ENCODE data around the gene CAMK1D.
"Not testable (repeated sequence)": the region's sequence is repeated elsewhere in the genome, so short reads cannot be mapped to it uniquely, and the experiment has no call there.

CAMK1D gene

DNA sequence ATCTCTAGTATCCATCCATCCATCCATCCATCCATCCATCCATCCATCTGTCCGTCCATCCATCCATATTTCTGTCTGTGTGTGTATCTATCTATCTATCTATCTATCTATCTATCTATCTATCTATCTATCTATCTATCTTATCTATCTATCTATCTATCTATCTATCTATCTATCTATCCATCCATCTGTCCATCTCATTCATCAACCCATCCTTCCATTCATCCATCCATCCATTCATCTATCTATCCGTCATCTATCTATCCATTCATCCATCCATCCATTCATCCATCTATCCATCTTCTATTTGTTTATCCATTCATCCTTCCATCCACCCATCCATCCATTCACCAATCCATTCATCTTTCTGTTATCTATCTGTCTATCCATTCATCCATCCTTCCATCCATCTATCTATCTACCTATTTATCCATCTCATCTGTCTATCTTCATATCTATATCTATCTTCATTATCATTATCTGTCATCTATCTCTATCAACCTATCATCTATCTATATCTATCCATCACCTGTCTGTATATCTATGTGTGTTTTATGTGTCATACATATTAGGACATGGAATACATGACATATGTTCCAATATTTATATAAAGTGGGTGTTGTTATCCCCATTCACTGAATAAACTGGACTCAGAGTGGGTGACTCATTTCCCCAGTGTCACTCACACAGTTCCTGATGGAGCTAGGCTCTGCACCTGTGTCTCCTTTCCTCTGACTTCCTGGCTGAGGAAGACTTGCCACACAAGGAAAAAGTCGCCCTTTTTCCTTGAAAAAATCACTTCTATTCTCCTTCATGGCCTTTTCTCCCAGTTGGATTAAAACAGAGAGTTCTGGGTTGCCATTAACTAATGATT, 452.1 kb downstream of the CAMK1D start:
- DNase-seq, result no peak

DNA sequence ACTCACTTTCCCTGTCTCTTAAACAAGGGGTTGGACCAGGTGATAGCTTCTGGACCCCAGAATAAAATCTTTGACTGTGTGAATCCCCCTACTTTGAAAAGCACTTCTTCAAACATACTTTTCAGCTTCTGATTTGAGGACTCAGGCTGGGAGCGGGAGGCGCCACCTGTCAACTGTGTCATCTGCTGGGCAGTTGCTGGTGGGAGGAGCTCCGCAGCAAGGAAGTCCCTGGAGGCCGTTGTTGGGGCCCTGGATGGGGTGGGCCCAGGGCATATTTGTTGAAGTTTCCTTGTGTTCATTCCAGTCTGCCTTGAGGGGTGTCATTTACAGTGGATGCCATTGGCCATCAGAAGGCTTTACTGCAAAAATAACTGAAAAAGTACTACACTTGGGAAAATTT, 454.4 kb downstream of the CAMK1D start:
- DNase-seq, result no peak

DNA sequence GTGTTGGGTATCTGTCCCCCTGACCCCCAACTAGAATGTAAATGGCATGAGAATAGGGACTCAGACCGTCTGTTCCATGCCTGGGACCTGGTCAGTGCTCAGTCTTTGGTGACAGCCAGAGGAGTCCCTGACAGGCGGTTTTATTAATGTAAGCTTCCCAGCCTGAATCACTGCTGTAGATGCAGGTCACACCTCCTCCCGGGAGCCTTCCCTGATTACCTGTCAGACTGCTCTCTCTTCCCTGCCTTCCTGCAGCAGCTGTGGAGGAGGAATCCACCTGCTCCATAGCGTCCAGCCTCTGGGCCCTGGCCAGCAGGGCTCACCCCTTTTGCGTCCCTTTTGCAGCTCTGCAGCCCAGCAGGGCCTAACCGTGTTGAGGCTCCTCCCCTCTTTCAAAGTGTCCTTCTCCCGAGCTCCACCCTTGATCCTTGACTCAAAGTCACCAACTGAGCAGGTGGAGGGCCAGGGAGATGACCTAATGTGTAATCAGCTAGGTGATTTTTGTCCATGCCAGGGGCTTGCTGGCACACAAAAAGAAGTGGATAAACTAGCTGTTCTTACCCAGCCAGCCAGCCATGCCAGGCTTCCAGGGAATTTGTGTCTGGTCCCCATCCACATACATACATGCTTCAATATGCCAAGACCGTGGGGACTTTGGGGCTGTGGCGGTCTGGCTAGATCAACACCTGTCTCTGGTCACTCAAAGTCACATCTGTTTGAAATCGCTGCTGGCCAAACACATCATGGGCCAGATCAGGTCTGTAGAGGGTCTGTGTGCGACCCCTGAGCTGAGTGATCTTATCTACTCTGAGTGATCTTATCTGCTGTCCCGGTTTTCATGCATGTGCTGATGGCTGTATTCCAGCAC, 457.1 kb downstream of the CAMK1D start:
- no peak for DNase-seq

DNA sequence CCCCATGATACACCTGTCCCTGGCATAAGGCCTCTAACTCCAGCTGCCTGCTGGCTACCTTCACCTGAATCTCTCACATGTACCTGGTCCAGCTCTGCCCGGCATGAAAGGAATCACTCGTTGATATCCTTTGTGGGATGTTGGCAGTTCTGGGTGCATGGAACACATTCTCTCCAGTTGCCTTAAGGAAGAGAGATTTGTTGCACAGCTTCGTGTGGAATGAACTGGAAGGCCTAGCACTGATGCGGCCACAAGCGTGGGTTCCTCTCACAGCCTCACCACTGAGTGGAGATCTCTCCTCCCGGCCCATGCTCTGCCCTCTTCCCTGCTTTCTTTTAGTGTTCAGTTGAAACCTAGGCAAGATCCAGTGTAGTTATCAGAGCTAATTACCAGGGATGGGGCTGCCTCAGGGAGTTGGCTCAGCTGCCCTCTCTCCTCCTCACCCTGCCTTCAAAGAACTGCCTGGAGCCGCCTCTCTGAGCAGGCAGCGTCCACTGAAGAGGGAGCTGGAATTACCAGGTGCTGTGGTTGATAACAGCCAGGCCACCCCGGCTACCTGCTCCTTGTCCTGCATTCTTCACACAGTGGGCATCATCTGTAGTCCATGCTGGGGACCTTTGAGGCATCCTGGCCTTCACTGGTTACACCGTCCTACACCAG, 457.9 kb downstream of the CAMK1D start:
- no peak for DNase-seq

DNA sequence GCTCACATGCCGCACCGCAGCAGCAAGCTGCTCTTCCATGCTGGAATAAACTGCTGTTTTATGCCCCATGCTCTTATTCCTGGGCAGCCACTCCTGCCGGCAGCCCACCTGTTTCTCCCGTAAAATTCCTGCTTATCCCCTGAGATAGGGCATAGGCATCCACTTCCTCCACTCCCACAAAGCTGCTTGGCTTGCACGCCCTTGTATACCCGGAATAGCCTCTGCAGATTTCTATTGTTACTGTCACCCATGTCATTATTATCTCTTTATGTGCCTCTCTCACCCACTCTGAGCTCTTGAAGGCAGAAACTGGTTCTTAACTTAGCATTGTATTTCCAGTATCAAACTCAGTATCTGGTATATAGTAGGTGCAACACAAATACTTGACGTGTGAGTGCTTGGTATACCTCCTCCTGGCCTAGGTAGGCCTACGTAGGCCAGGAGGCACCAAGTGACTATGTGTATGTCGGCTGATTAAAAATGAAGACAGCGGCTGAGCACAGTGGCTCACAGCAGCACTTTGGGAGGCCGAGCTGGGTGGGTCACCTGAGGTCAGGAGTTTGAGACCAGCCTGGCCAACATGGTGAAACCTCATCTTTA, 458.8 kb downstream of the CAMK1D start:
- DNase-seq, result no peak

DNA sequence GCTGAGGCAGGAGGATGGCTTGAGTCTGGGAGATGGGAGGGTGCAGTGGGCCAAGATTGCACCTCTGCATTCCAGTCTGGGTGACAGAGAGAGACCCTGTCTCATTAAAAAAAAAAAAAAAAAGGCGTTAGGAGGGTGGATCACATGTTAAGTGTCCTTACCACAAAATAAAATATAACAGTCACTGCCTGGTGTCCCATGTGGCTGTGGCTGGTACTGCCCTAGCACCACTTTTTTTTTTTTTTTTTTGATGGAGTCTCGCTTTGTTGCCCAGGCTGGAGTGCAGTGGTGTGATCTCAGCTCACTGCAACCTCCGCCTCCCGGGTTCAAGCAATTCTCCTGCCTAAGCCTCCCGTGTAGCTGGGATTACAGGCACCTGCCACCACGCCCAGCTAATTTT, 460.7 kb downstream of the CAMK1D start:
- not testable (repeated sequence) for DNase-seq

DNA sequence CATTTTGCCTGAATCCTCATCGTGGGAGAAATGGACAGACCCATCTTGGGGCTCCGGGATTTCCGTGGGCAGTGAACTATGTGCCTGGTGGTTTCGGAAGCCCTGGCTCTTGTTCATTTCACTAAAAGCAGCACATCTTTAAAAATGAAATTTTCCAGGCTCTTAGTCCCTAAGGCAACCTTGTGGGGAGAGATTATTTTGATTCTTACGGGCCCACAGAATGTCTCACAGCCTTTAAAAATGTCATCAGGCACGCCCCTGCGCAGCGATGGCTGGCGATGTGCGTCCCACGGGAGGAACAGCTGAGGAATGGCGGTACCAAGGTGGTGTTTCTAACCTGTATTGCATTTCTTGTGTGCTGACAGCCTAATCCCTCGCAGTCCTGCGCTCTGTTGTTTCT, 462.5 kb downstream of the CAMK1D start:
- DNase-seq, result no peak

DNA sequence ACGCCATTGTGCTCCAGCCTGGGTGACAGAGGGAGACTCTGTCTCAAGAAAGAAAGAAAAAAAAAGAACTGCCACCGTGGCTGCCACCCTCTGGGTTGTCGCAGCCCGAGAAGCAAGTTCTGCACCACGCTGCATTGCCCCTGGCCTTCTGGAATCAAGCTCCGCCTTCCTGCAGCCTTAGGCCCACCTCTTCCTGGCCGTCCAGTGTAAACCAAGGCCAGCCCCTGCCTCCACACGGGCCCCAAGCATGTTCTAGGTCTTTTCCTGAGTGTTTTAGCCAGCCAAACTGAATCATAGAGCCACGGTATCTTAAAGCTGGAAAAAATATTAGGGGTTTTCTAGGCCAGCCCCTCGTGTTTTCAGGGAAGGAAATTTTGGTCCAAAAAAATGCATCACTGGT, 463.2 kb downstream of the CAMK1D start:
- no peak for DNase-seq

DNA sequence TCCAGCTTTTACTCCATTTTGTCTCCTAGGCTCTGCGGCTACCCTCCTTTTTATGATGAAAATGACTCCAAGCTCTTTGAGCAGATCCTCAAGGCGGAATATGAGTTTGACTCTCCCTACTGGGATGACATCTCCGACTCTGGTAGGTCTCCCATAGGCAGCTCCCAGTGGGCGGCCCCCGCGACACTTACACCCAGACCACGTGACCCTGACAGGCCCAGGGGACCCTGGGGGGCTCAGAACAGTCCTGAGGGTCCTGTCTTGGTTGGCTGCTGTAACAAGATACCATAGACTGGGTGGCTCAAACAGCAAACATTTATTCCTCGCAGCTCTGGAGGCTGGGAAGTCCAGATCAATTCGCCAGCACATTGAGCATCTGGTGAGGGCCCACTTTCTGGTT, 464.8 kb downstream of the CAMK1D start:
- DNase-seq, result no peak

DNA sequence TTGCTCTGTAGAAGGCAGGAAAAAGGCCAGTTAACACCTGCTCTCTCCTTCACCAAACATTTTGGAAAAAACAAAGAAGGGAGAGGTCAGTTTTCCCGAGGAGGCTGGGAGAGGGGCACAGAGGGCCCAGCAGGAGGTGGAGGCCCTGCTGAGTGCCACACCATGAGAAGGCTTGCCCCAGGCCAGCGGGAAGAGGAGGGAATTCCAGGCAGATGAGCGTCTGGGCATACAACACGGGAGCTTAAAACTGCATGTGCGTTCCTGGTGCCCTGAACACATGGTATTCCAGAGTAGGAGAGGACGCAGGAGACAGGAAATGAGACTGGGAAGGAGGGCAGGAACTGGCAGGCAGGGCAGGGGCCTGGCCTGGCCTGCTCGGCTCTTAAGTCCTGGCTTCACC, 469.7 kb downstream of the CAMK1D start:
- no peak for DNase-seq

DNA sequence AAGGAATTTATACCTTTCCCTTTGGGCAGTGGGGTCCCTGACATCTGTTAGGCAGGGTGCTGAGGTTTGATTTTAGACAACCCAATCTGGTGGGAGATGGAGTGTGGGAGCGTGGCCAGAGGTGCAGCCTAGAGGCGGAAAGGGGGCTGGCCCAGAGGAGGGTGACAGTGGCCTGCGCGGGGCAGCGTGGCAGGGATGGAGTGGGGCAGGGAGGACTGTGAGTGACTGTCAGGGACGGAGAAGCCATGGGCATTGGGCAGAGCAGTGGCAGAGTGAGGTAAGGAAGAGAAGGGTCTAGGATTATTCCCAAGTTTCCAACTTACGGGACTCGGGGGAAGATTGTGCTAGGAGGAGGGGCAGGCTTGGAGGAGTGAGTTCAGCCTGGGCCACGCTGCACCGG, 470.3 kb downstream of the CAMK1D start:
- no peak for DNase-seq

DNA sequence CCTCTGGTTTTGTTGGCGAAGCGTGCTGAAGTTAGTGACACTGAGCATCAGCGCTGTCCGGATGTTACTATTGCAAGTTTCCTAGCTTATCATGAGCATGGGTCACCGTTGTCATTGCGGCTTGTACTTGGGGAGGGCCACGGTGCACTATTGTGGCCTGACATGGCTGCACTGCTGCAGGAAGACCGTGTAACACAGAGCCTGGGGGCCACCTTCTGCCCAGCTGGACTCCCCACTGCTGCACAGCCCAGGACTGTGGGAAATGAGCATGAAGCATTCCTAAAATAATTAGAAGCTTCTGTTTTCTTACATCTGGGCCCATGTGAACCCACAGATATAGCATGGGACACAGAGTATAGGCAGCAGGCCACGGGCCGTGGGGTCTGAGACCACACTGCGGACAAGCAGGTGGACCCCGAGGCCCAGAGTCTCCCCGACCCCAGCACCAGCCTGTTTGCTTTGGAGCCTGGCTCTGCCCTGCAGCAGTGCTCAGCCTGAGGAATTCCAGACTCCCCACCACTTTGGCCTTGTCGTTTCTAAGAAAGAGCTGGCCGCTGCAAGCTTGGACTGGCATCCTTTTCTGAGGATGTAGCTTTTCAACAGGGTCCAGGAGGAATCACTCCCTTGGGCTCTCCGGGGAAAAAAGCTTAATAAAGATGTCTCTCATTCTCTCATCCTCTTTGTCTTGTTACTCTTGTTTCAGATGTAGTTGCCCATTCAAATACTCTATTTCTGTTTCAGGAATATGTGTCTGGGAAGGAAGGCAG, 473.0 kb downstream of the CAMK1D start:
- DNase-seq, result no peak

DNA sequence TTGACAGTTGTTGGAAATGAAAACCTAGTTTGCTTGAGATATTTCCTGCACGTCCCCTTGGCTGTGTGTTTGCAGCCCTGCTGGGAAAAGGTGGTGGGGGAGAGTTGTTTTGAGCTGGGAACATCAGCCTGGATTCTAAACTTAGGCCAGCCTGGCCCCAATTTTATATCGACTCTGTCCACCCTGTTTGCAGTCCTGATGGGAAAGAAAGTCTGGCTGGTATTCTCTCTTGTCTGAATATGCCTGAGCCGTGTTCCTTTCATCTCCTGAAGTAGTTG, 473.5 kb downstream of the CAMK1D start:
- no peak for DNase-seq

DNA sequence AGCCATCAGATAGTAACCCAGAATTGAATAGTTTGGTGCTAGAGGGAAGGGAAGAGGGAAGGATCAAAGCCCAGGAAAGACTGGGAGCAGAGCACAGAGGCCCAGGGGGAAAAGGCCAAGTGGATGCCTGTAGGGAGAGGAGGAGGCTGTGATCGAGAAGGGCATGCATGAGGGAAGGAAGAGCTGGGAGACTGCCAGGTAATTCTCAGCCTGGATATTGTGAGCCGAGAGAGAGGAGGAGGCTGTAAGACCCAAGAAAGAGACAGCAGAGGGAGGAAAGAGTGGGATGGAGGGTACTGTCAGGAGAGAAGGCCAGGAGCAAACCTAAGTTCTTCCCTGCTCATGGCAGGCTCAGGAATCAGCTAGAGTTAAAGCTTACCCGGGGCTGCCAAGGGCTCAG, 474.0 kb downstream of the CAMK1D start:
- DNase-seq, result no peak

DNA sequence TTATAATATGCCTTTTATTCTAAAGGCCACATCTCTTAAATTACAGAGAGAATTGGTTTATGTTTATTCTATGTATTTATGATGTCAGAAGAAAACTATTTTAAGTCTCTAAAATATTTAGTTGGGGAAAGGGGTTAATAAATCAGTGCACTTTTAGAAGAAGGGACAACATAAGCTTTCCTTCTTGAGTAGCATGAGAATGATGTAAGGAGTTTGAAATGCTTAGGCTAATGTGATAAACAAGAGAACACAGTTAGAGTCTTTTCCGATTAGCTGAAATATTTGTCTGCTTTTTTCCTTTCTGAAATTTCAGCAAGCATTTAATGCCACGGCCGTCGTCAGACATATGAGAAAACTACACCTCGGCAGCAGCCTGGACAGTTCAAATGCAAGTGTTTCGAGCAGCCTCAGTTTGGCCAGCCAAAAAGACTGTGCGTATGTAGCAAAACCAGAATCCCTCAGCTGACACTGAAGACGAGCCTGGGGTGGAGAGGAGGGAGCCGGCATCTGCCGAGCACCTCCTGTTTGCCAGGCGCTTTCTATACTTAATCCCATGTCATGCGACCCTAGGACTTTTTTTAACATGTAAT, 476.0 kb downstream of the CAMK1D start:
- DNase-seq, result no peak

DNA sequence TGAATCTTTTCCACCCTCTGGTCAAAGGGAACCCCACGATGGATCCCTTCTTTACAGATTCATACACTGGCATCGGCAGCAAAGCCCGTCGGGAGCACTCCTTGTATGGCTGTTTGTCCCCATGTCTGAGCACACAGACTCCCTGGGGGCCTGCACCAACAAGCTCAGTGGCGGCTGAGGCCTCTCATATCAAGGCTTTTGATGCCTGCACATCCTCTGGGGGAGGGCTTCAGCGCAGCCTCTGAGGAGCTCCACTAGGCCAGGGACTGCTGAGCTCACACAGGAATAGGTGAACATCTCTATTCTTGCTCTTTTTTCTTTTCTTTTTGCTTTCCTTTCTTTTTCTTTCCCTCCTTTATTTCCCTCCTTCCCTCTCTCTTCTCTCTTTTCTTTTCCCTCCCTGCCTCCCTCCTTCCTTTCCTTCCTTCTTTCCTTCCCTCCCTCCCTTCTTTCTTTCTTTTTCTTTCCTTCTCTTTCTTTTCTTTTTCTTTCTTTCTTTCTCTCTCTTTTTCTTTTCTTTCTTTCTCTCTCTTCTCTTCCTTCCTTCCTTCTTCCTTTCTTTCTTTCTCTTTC, 477.5 kb downstream of the CAMK1D start:
- DNase-seq, result no peak

DNA sequence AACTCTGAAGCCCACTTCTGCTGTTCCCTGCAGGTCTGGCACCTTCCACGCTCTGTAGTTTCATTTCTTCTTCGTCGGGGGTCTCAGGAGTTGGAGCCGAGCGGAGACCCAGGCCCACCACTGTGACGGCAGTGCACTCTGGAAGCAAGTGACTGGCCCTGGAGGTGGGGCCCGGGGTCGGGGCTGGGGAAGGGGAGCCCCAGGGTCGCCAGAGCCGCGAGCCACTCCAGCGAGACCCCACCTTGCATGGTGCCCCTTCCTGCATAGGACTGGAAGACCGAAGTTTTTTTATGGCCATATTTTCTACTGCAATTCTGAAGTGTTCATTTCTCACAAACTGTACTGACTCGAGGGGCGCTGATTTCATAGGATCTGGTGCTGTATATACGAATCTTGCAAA, 479.4 kb downstream of the CAMK1D start:
- no peak for DNase-seq

DNA sequence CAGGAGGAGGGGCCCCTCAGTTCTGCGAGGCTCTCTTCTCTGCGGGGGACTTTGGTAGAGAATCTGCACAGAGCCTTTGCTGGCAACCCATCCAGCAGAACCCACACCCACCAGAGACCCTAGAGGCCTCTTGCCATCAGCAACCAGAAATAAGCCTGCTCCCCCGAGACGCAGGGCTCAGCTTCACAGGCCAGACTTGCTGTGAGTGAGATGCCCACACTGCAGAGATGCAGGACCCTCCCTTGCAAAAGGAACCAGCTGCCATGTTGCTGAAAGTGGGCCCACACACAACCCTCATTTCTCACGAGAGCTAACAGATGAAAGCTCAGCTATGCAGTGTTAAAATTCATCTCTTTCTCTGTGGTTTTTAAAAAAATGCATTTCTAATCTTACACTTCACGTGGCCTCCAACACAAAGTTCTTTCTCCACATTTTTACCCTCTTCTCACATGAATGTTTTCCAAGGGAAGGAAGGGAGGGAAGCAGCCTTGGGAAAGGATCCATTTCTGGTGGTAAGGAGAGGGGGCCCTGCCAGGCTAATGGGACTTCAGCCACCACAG, 480.6 kb downstream of the CAMK1D start:
- DNase-seq, result no peak

DNA sequence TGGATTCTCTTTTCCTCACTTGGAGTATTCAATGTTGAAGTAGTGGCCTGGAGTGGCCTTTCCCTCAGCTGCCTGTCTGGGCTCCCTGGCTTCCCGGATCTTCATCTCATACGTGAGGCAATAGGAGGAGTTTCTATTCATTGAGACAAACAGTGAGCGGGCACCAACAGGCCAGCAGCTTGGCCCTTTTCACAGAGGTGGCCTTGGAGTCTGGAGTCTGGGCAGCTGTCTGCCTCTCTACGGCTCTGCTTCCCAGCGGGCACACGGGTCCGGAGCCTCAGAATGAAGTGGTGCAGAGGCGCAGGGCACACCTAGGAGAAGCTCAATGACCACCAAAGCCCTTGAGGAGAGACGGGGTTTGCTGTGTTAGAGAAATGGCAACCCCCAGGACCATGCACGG, 482.7 kb downstream of the CAMK1D start:
- no peak for DNase-seq

DNA sequence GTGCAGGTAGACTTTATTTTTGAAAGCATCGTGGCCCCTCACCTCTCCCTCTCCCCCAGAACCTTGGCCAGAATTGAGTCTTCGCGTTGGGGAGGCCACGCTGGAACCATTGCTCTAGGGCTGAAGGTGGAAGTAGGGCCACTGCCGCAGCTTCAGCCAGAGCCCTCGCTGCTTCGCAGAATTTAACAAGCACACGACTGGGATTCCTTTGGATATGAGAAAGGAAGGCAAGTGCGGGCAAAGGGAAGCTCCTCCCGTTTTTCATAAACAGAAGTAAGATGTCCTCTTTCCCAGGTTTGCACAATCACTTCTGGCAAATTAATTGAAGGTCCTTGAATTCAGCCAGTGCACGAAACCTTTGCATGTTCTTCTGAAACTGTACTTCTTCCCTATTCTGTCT, 484.1 kb downstream of the CAMK1D start:
- no peak for DNase-seq

DNA sequence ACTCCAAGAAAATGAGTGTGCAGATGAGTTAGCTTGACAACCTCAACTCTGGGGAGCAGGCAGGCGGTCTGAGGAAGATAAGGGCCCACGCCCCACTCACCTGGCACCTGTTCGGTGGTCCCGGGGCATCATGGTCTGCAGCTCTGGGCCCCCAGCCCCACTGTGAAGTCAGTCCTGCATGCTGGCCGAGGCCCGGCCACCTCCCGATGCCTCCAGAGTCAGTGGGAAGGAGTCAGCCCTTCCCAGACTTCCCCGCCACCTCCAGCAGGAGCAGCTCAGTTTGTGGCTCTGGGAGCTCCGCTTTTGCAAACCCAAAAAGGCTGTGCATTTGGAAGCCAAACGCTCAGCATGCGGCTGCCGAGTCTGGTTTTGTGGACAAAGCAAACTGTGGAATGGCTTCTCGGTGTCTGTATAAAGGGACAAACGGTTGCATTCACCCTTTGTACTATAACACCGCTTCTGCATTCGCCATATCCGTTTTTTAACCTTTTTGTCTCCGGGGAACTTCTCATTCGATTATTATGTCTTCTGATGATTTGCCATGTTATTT, 484.8 kb downstream of the CAMK1D start:
- no peak for DNase-seq

All from activated CD4-positive, alpha-beta T cell treated with anti-CD3 and anti-CD28 coated beads, Interleukin-2, amount 50 U/mL, for 48 hours (primary cell).